Activated CD8-positive, alpha-beta memory T cell treated with anti-CD3 and anti-CD28 coated beads, Interleukin-2, amount 50 U/mL, for 48 hours (primary cell): ENCODE data around the gene PEG3.
A peak's percentile ranks its signal among the peaks of the same experiment; 100 is the strongest.

Source experiments
- DNase-seq: peaks from one replicate; pipeline ENCODE4 v3.0.0-alpha.2; 2020

Gene PEG3

DNA sequence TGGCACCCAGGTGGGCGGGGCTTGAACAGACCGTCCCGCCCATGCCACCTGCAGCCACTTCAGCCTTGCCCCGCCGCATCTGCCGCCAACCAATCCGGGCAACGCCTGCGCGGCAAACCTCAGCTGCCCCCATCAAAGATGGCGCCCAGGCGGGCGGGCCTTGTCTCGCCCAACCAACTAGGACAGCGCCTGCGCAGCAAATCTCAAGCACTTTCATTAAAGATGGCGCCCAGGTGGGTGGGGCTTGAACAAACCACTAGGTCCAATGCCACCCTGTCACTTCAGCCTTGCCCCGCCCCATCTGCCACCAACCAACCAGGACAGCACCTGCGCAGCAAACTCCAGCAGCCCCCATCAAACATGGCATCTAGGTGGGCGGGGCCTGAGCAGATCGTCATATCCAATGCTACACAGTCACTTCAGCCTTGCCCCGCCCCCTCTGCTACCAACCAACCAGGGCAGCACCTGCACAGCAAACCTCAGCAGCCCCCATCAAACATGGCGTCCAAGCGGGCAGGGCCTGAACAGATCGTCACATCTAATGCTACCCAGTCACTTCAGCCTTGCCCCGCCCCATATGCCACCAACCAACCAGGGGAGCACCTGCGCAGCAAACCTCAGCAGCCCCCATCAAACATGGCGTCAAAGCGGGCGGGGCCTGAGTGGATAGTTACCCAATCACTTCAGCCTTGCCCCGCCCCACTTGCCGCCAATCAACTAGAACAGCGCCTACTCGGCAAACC is 1.4 kb downstream of the PEG3 start:
- DNase-seq: peak; percentile 49

DNA sequence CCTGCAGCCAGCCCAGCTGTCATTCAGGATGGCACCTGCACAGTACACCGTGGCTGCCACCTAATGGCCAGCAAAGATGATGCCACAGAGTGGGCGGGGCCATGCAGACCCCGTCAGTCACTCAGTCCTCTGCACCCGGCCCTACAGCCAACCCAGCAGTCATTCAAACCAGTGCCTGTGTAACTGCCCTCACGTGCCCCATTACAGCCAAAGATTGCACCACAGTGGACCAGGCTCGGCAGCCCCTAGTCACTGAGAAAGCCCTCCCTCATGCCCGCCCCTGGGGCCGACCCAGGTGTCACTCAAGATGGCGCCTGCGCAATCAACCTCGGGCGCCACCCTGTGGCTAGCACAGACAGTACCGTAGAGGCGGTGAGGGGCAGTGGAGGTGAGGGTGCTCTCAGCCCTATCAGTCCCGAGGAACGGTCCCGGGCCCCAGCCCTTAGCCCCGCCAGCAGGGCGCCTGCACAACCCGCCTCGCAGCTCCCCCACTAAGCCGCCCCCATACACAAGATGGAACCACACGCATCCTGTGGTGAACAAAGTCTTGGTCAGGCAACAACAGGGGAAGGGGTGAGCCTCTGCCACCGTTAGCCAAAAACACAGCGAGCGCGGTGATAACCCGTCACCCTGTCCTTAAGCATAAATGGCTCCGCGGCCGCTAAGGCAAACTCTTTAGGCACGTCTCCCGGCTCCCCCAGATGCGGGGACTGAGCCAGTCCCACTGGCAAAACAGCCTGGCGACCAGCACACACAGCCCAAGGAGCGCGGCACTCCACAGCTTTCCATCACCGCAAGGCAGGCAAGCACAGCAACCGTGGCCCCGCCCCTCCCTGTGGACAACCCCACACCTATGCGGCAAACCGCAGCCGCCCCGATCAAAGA is 2.3 kb downstream of the PEG3 start:
- no peak for DNase-seq

DNA sequence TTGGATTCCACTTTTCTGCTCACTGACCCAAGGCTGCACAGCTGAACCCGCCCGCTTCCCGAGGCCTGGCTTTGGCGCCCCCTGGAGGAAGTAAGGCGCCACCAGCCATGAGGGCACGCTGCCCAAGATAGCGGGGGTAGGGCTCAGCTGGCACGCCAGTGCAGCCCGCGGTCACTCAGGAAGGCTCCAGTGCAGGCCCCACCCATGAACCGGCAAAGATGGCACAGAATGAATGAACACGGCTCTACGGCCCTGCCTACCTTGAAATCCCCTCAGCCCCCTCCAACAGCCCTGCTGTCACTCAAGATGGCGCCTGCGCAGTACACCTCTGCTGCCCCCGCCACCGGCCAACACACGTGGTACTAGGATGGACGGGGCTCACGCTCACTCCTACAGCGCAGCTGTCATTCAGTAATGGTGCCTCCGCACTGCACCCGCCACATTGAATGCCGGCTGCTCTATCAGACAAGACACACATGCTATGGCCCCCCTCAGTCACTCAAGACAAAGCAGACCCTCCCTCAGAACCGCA is 3.0 kb downstream of the PEG3 start:
- no peak for DNase-seq

DNA sequence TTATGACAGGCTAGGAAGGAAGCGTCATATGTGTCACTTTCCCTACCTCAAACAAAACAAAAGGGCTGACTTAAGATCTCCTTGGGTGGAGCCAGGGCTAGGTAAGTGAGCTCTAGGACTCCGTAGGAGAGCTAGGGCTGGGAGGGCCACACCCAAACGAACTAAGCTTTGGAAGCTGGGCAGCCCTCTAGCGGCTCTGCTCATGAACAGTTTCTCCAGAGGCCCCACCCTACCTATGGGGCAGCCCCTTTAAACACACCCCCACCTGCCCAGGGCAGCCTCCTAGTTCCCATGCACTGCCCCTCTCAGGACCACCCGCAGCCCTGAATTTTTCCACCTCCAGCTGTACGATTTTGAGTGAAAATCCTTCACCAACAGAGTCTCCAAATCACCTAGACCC is 3.5 kb downstream of the PEG3 start:
- no peak for DNase-seq

DNA sequence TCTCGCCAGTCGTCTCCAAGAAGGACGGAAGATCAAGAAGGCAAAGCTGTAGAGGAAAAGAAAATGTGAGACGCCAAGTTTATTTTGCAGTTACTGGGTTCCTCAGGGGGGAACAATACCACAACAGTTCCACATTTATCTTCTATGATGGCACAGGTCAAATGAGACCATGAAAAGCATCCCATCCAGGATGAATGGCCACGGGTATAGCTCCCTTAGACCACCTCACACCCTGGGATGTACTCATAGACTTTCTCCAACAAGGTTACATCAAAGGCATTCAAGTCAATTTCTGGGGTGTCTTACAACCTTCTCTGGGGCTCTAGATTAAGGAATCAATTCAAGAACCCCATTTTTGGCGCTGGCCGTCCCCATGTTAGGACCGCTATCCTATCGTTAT is 4.5 kb downstream of the PEG3 start:
- no peak for DNase-seq

DNA sequence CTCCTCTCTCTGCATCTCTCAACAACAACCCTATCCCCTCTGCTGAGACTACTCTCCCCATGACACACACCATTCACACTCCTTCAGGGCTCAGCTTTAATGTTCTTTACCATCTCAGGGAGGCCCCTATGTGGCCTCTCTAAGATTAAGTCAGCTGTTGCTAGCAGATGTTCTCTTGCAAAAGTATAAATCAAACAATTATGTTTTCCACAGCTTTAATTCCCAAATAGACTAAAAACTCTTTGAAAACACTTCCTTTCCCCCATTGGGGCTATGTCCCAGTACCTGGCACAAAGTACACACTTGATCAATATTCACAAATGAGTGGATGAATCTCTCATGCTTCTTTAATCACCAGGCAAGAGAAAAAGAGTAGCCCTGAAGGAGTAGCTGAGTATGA is 5.1 kb downstream of the PEG3 start:
- DNase-seq: no peak

DNA sequence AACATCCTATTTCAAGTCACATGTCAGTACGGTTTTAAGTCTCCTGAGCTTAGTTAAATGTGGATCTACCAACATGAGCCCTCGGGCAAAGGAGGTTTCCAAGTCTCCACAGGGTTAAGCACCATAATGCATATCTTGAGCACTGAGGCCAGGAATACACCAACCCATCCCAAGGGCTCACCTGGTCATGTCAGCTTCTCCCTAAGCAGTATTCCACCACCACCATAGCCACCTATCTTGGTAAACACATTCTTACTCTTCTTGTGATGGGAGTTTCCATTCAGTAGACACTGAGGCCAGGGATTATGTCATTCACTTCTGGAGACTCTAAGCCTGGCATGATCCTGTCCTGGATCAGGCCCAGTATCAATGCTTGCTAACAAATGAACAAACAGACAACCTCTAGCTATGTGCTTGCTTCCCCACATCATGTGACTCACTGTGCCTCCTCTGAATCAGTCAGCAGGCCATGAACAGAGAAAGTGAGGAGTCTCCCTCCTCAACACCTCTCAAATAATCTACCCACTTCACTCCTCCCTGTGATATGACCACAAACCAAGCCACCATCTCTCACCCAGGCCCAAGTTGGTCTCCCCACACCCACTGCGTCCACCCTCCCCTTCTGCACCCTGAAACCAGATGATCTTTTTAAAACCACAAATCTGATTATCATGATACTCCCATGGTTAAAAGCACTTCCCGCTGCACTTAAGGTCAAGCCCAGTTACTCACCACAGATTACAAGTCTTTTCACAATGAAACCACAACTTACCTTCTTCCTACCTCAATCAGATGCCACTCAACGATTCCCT is 5.8 kb downstream of the PEG3 start:
- no peak for DNase-seq

DNA sequence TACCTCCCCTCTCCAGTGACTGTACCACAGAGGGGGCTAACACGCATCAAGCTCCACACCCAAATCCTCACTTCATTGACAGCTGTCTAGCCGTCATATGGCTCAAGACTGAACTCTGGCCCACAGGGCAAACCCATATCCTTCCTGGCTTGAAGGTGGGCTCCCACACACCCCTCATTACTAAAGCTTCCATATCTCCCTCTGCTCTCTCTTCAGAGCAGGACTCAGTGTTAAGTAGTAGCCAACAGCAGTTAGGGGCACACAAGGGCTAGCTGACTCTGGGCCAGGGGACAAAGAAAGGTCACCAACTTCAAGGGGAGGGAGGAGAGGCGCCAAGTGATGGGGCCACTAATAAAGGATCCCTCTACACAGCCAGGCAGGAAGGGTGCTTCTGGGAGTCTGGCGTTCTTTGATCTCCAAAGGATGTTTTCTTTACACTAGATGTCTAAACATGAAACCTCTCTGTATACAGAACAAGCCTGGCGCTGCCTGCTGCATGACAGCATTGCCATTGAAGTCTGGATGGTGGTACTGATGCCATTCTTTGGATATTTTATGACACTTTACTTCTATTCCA is 8.1 kb downstream of the PEG3 start:
- DNase-seq: no peak

DNA sequence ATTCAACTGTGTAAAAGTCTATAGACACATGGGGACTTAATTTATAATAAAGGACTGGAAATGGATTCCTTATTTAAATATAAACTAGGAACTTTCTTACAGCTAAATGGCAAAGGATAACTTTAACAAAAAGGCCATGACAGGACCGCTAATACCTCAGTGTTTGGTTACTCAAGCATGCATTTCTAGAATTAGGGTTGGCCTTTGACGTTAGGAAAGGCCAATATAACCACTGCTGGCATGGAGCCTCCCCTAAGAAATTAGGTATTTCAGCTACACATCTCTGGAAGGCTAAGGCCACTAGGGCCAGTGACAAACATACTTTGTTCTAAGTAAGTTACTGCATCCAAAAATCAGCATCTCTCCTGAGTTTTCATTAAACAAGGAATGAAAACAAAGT is 9.3 kb downstream of the PEG3 start:
- no peak for DNase-seq

DNA sequence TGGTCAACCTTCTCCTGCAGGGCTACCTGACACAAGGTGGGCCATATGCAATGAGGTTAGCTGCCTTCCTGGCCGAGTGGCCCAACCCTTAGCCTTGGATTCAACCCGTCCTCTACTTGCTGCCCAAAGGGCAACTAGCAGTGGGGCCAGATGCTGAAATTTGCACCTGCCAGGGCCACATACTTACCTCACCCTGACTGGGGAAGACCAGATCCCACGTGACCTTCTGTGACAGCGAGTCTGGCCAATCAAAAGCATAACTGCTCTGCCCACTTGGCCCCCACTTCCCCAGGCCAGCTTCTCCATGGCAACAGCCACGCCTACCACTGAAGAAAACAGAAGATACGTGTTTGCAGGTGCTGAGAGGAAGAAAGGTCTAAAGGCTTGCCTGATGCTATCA is 10.9 kb downstream of the PEG3 start:
- no peak for DNase-seq

DNA sequence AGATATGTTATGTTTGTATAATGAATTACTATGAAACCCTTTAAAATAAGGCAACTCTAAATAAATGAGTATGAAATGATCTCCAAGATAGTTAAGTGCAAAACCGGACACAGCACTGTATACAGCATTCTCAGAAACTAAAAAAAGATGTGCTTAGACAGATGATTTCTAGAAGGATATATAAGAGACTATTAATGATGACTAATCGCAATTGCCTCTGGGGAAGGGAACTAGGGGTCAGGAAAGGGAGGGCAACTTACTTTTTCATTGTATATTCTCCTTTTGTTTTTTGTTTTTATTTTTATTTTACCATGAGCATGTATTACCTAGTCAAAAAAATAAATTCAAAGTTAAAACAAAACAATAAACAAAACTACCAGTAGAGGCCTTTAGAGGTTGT is 12.8 kb downstream of the PEG3 start:
- no peak for DNase-seq

DNA sequence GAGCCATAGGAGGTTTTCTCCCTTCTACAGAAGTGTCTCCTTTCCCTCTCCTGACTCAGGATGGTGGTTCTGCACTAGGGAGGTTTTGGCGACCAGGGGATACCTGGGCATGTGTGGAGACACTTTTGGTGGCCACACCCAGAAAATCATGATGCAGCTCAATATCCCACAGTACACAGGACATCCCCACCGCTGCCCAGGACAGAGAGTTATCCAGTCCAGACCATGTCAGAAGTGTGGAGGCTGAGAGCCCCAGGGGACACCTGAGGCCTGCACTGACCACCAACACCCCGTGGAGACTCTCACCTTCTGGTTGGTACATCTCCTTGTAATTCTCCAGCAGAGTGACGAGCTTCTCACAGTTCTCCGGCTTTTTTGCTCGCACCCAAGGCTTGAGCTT is 16.6 kb downstream of the PEG3 start:
- no peak for DNase-seq

DNA sequence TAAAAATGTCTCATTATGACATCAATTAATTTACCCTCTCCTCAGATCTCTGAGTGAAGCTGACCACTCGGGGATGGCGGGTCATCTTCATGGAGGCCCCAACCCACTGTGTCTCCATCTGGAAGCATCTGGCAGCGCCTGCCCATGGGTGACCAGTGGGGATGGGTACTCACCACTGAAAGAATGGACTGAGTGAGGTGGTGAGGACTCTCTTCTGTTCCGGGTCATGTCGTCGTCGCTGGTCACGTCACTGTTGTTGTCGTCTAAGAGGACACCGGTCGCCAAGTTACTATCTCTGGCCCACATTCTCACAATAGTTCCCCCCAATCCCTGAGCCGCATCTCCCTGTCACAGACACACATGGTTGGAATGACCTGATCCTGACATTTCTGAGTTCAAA is 17.1 kb downstream of the PEG3 start:
- no peak for DNase-seq

DNA sequence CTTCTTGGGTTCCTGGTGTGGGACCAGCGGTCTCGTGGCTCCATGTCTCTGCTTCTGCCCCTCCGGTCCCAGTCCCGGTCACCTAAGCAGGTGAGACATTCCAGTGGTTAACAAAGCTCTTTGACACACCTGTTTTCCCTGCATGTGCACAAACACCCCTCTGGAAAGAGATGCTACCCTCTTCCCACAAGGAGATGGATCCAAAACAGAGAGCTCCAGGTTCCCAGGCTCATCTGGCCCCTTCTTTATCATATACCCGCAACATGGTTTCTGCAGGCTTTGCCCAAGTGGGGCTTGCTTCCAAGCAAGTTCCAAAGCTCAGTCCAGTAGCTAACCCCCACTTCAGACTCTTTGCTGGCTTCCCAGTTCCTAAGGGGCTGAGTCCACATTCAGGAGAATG is 17.8 kb downstream of the PEG3 start:
- no peak for DNase-seq

DNA sequence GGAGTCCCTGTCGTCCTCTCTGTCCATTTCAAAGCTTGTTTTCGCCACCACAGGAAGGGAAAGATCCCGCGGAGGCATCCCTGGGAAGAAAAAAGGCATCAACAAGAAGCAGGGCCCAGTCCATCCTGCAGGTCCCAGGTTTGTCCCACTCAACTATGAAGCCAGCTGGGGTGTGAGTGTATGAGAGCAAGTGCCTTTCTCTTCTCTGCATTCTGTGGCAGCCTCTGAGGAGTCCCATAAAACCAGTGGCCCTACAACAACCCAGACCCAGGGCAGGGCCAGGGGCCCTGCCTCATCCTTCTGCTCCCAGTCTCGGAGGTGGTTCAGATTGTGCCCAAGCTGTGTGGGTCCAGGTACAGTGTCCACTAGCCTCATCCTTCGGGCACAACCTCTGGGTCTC is 18.9 kb downstream of the PEG3 start:
- DNase-seq: no peak

DNA sequence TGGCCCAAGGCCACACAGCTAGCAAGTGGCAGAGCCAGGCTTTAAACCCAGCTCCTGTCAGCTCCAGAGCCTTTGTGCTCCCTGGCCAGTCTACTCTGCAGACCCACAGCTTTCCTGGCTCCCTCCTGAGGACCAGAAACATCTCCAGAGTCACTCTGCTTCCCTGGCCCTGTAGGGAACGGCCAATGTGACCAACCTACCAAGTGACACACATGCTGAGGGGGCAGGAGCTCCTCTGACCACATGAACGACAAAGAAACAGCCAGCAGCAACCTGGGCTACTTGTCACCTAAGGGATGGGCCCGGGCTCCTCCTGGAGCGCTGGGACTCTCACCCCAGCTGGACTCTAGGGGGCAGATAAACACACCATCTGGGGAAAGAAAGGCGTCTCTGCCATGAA is 19.3 kb downstream of the PEG3 start:
- DNase-seq: no peak

DNA sequence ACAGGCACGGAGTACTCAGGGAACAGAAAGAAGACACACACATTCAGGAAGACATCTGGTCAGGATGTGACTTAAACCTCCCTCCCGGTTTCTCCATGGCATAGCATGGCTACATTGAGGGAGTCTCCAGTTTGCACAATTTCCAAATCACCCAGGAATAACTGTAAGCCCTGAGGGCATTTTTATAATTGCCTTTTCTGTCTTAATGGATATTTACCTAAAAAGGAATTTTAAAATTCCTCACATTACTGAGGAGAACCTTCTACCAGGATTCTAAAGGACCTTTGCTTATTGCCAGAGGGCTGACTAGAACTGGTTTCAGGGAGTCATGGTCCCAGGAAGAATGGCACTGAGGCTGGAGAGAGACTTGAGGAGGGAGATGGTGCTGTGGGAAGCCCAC is 21.4 kb downstream of the PEG3 start:
- DNase-seq: no peak

DNA sequence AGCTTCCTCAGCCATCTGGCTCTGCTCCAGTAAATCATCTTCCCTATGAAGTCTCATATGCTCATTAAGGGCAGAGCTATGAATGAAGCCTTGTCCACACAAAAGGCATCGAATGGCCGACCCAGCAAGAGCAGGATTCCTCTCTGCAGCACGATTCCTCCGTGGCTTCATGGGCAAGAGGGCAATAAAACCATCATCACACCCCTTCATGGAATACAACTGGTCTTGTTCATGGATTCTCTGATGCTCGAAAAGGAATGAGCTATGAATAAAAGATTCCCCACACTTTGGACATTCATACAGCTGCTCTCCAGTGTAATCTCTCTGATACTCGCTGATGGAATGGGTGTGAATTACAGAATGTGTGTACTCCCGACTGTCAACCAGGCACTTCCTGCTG is 25.9 kb downstream of the PEG3 start:
- no peak for DNase-seq

DNA sequence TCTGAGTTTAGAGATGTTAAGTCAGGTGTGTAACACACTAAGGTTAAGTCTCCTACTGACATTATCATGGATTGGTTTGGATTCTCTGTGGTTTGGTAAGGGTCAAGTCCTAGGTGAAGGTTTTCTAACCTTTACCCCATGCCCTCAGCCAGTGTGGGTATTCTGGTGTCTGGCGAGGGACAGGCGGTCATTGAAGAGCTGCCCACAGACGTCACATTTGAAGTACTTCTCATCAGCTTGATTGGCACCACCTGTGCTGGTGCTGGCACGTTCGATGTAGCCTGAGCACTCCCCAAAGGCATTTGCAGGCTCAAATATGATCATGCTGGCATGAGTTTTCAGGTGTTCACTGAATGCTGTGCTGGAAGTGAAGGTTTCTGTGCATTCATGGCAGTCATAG is 27.0 kb downstream of the PEG3 start:
- DNase-seq: no peak

DNA sequence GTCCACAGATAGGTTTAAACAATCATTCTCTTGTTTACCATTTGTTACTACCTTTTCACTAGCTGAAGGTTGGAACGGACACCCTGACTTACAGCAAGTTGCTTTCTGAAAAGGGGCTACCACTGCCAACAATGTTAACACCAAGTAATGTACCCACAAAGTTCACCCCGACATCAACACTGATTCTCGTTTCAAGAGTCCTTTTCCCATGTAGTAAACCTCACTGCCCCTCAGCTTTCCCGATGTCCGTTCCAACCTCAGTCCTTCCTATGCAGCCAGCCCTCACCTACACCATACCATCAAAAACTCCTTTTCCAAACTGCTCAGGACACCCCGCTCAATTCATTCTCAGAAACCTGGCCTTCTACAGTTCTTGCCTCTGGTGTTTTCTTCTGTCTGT is 29.0 kb downstream of the PEG3 start:
- DNase-seq: no peak

DNA sequence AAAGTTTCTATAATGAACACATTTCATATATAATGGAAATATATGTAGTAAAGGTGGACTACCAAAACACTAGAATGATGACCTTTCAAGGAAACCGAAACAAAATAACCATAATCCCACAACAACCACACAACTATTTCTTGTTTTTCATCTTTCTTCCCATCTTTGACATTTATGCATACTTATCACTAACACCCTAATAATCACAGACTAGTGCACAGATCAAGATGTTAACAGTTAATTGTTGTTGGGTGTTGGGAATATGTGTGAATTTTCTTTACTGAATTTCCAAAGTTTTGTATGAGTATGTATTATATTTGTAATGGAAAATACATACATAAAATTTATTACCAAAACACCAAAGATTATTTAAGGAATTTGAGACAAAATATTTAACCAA is 30.3 kb downstream of the PEG3 start:
- no peak for DNase-seq

DNA sequence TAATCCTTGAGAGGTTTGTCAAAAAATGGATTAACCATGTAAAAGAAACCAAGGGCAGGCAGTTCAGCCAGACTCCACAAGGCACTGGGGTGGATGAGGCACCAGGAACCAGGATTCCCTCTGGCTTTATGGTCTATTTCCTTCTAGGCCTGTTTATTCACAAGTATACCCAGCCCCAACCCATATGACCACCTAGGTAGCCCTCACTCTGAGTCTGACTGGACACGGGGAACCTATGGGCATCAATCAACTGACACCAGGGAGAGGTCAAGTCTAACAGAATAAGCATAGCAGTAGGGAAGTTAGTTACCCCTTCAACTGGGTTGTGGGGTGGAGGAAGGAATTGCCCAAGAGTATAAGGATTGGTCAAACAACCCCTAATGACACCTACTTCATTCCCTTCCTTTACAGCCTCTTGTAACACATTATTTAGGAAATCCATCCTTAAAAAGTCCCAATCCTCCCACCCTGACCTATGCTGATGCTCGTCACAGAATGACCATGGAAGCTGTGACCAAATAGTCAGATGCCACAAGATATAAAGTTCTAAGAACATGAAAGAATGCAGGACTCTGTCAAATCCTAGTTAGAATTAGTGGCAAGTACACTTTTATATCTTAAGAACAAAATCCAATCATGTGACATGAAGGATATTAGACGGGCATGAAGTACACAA is 31.7 kb downstream of the PEG3 start:
- no peak for DNase-seq
